GM21786 (cell line): ENCODE data around the gene KCNK6.
"Not testable (repeated sequence)": the region's sequence is repeated elsewhere in the genome, so short reads cannot be mapped to it uniquely, and the experiment has no call there.

ENCODE experiments used
- ATAC-seq: cut with Tn5 transposase; IDR thresholded peaks from one replicate; pipeline ENCODE4 v1.9.1; 2021; ENCODE audit not compliant: unreplicated experiment

Gene KCNK6

GRCh38 chr19:38360839-38361631 lies 41.4 kb downstream of the KCNK6 start:
- ATAC-seq: no peak

- ATAC-seq: no peak
These were observed 42.0 kb downstream of the KCNK6 start for GRCh38 chr19:38361633-38362075.

DNA sequence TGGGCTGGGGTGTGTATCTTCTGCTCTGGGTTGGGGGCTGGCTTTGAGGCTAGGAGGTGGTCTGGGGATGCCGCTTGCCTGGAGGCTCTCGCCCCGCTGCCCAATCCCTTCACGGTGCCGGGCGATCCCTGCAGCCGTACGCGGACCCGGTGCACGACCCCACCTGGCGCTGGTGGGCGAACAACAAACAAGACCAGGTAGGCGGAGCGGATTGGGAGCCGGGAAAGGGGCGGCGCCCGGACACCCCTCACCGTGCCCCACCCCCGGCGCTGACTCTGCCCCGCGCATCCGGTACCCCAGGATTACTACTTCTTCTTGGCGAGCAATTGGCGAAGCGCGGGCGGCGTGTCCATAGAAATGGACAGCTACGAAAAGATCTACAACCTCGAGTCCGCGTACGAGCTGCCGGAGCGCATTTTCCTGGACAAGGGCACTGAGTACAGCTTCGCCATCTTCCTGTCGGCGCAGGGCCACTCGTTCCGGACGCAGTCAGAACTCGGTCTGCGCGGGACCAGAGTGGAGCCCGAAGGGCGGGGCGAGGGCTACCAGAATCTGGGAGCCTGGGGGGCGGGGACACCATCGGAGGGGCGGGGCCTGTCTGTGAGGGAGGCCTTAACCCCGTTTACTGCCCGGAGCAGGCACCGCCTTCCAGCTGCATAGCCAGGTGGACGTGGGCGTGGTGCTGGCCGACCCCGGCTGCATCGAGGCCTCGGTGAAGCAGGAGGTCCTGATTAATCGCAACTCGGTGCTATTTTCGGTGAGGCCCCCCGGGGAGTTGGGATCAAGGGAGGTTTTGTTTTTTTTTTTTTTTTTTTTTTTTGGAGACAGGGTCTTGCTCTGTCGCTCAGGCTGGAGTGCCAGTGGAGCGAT lies 42.7 kb downstream of the KCNK6 start:
- no peak for ATAC-seq

GRCh38 chr19:38362946-38363688 lies 43.5 kb downstream of the KCNK6 start:
- not testable (repeated sequence) for ATAC-seq

- ATAC-seq: no peak
These were observed 47.4 kb downstream of the KCNK6 start for GRCh38 chr19:38367041-38367440.

DNA sequence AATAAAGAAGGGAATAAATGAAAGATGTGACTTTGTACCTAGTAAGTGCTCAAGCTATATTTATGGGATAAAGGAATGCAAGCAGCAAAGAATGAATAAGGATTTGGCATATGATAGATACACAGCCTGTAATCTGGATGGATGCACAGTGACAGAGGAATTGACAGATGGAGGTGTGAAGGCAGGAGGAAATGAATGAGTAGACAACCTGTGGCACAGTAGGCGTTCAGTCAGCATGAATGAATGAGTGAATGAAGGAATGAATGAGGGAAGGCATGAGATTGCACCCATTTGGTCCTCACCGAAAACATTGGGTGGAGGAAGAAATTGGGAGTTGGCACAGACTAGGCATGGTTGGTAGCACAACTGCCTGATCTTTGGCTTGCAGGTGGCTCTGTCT lies 49.9 kb downstream of the KCNK6 start:
- ATAC-seq: no peak

DNA sequence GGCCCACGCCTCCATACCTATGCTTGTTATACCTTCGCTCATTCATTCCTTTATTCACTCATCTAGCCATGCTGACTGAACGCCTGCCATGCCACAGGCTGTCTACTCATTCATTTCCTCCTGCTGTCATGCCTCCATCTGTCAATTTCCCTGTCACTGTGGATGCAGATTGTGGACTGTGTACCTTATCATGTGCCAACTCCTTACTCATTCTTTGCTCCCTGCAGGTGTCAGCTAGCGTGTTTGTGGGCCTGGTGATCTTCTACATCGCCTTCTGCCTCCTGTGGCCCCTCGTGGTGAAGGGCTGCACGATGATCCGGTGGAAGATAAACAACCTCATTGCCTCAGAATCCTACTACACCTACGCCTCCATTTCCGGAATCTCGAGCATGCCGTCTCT lies 50.7 kb downstream of the KCNK6 start:
- no peak for ATAC-seq

GRCh38 chr19:38371081-38371480 lies 51.4 kb downstream of the KCNK6 start:
- ATAC-seq: no peak

DNA sequence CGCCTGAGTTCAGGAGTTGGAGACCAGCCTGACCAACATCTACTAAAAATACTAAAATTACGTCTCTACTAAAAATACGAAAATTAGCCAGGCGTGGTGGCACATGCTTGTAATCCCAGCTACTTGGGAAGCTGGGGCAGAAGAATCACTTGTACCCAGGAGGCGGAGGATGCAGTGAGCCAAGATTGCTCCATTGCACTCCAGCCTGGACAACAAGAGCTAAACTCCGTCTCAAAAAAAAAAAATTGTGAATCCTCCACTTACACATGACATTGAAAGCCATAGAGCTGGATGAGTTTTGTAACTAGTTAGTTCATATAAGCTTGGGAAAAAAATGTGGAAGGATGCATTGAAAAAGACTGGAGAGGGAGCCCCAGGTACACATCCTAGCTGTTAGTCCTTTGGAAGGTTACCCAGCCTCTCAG lies 54.3 kb downstream of the KCNK6 start:
- no peak for ATAC-seq

GRCh38 chr19:38374332-38375097 lies 54.9 kb downstream of the KCNK6 start, which contains the start of gene PSMD8:
PSMD8 (plus strand) TSS chr19:38374571; CDS start chr19:38374602, 31 bp downstream.
- peak; percentile 94 for ATAC-seq

GRCh38 chr19:38375098-38375493 lies 55.5 kb downstream of the KCNK6 start:
- no peak for ATAC-seq

DNA sequence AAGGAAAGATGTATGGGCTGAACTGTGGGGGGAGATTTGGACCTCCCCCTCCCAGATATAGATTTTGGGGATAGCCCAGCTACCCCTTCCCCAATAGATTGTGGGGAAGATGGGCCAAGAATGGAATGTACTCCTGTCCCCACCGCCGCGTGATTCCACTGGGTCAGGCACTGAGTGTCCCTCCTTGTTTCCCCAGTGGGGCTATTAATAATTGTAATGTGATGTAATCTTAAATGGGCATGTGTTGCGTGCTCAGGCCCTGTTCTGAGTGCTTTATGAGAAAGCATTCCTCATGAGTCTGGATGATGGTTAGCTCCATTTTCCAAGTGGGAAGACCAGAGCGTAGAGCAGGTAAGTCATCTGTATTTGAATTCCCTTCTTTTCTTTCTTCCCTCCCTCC lies 56.1 kb downstream of the KCNK6 start:
- no peak for ATAC-seq

DNA sequence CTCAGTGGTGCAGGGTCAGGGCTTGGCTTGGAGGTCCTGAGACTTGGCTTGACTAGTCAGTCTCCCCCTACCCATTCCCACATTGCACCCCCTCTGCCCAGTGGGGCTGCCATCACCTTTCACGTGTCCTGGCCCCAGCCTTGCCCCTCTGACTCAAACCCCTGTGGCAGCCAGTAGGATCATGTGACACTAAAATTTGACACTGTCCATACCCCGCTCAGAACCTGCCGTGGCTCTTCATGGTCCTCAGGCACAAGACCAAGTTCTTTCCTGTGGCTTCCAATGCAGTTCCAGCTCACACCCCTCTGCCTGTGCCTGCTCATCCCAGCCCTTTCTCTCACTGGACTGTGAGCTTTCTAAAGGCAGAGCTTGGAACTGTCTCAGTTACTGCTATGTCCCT lies 56.9 kb downstream of the KCNK6 start:
- ATAC-seq: no peak

- no peak for ATAC-seq
These were observed 57.4 kb downstream of the KCNK6 start for GRCh38 chr19:38377052-38377451.

DNA sequence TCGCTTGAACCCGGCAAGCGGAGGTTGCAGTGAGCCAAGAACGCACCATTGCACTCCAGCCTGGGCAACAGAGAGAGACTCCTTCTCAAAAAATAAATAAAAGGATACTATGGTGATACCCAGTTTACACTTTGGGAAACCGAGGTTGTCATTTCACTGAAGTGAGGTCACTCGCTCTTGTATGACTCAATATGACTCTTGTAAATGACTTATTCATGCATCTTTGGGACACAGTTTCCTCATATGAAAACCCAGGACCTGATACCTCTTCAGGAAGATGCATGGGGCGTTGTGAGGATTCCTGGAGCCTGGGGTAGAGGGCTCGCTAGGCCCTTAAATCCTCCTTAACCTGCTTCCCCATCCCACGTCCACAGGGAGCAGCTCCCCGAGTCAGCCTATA lies 59.2 kb downstream of the KCNK6 start:
- no peak for ATAC-seq

DNA sequence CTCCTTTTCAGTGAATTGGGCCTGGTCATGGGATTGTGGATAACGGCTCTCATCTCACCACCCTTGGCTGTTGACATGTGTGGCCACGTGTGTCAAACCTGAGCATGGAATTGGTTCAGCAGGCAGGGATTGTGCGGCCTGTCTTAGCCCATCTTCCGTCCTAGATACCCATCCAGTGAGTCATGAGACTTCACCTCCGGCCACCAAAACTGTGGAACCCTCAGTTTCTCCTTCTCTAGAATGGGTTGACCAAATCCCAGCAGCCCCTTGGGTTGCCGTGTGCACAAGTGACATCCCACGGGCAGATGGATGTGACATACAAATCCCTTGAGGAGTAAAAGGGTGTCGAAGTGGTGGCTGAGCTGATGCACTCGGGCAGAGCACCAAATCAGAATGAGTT lies 61.5 kb downstream of the KCNK6 start:
- ATAC-seq: no peak
